HG02610 (cell line): ENCODE measurements around the gene ABHD12.
"Not testable (repeated sequence)": the region's sequence is repeated elsewhere in the genome, so short reads cannot be mapped to it uniquely, and the experiment has no call there.

Experiments used
- ATAC-seq: cut with Tn5 transposase; IDR thresholded peaks from one replicate; pipeline ENCODE4 v1.9.1; 2021; ENCODE audit warnings: mild to moderate bottlenecking, moderate library complexity; ENCODE audit not compliant: unreplicated experiment

ABHD12 gene

DNA sequence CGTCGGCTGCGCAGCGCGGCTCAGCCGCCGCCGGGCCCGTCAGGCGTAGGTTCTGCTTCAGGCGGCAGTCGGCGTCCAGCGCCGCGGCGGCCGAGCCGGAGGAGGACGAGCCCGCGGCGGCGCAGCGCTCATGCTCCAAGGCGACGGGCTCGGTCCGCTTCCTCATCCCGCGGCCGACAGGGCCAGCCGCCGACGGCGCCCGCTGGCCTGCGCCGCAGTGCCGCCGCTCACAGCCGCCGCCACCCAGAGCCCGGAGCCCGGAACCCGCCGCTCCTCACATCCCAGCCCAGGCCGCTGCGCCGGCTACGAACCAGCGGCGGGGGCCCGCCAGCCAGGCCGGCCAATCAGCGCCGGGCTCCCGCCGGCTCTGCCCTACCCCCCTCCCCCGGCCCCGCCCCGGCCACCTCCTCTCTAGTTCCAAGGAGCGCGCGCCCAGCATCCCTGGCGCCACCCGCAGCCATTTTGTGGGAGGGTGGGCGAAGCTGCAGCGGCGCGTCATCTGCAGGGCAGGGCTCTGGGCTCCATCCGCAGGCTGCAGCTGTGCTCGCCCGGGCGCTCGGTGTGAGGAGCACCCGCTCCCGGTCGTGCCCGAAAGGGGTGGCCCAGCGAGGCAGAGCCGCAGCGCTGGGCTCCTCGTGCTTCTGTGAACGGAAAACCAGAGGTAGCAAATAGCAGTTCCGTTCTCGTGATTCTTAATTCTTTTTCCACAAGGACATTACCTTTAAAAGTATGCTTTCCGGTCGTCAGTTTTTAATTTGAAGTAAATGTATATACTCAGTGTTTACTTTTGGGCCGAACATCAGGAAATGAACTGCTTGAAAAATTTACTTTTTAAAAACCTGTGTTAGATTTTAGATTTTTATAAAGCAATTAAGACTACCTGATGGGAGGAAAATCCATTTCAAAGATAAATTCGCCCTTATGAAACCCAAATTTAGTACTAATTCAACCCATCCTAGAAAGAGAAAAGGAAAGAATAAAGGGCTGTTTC is at the start of gene ABHD12:
ABHD12 (minus strand) TSS at position 298 of the 991 bp plus-strand sequence; CDS start at position 166, 132 bp downstream.
- peak; percentile 95 for ATAC-seq

DNA sequence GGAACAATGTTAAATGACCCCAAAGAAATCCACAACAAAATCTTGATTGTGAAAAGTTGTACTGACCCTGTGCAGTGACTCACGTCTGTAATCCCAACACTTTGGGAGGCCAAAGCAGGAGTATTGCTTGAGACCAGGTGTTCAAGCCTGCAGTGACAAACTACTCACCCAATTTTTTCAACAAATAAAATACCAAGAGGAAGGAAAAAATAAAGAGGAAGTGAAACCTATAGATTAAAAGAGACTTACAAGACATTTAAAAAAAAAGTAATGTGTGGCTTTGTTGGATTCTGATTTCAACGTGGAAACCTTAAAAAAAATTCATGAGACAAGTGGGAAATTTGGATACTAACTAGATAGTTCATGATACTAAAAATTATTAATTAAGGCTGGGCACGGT is 48.7 kb upstream of the ABHD12 start:
- ATAC-seq = no peak

DNA sequence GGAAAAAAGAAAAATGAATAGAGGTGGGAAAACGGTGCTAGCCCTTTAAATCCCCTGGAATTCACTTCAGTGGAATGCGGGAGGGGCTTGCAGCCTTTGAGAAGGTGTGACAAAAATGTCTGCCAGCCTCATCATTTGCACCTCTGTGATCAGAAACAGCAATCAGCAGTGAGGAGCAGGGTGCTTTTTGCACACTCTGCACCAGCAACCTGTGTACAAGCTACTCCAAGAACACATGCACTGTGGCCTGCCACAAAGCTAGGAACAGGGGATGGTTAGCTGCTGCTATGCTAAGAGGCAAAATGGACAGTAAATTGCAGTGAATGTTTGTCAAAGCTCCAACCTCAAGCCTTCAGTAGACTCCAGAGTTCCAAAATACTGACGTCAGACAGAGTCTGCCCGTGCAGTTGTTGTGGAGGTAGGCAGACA is 46.5 kb upstream of the ABHD12 start:
- ATAC-seq = no peak

DNA sequence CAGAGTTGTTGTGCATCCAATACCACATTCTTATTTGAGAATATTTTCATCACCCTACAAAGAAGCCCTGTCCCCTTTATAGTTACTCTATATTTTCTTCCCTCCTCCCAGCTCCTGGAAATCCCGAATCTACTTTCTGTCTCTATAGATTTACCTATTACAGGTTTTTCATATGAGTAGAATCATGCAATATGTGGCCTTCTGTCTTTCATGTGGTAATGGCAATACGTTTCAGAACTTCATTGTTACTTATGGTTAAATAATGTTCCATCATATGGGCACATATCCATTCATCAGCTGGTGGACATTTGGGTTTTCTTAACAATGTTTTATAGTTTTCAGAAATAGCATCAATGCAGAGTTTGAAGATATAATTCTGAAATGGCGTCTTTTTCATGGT is 33.9 kb upstream of the ABHD12 start:
- no peak for ATAC-seq

DNA sequence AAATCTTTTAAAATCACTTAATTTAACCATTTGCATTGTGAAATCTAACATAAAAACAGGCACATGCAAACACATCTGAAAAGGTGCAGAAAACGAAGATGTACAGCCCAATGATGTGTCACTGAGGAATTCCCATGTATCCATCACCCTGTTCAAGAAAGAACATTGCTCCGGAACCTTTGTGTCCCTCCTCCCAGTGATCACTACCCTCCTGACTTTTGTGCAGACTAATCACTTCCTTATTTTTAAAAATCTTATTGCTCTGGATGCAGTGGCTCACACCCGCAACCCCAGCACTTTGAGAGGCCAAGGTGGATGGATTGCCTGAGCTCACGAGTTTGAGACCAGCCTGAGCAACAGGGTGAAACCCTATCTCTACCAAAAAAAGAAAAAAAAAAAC is 31.4 kb upstream of the ABHD12 start:
- no peak for ATAC-seq

DNA sequence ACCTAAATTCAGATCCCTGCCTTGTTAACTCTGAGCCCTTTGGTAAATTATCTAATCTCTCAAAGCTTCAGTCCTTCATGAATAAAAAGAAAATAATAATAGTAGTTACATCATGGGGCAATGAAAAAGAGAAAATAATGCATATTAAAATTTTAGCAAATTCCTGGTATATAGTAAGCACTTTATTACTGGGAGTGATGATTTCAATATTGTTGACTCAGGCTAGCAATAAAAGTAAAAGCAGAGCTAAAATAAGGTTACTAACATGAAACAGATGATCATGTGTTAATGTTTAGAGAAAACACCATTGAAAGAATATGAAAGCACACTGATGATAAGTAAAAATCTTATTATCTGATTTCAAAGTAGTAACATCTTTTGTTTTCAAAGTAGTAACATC is 30.5 kb upstream of the ABHD12 start:
- no peak for ATAC-seq

DNA sequence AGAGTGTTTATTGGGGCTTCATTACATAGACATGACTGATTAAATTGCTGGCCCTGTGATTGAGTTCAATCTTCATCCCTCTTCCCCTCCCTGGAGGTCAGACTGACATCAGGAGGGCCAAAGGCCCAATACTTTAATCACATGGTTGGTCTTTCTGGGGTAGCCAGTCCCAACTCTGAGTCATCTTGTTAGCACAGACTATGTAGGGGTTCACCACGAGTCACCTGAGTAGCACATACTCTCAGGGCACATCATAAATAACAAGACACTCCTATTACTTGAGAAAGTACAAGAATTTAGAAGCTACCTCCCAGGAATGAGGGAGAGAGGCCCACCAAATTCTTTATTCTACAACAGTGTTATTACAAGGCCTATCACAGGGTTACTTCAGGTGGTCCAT is 28.1 kb upstream of the ABHD12 start:
- ATAC-seq = no peak

DNA sequence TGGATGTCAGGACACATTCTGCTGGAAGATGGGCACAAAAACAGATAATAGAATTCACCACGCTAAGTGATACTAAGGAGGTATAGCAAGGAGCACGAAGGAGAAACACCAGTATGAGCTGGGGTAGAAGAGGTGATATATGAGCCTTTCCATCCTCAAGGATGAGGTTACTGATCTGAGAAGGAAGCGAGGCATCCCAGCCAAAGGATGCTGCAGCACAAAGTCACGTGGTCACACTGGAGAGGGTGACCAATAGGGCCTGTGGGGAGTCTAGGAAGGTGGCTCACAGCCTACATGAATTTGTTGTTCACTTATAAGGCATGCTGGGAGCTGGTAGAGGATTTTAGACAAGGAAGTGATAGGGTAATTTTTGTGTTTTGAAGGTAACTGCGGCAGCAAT is 18.3 kb upstream of the ABHD12 start:
- ATAC-seq = no peak

DNA sequence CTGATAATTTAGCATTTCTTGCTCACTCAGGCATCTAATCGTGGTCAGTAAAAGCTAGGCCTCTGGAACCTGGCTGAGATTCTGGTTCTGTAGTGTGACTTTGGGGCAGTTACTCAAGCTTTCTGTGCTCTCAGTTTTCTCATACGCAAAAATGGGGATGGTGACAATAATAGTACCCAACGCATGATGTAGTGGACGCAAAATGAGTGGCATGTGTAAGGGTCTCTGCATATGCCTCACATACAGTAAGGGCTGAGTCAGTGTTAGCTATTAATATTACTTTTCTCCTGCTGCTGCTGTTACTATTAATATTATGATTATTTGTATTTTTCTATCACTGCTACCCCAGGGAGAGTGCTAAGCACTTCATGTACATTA is 17.5 kb upstream of the ABHD12 start:
- ATAC-seq = no peak

DNA sequence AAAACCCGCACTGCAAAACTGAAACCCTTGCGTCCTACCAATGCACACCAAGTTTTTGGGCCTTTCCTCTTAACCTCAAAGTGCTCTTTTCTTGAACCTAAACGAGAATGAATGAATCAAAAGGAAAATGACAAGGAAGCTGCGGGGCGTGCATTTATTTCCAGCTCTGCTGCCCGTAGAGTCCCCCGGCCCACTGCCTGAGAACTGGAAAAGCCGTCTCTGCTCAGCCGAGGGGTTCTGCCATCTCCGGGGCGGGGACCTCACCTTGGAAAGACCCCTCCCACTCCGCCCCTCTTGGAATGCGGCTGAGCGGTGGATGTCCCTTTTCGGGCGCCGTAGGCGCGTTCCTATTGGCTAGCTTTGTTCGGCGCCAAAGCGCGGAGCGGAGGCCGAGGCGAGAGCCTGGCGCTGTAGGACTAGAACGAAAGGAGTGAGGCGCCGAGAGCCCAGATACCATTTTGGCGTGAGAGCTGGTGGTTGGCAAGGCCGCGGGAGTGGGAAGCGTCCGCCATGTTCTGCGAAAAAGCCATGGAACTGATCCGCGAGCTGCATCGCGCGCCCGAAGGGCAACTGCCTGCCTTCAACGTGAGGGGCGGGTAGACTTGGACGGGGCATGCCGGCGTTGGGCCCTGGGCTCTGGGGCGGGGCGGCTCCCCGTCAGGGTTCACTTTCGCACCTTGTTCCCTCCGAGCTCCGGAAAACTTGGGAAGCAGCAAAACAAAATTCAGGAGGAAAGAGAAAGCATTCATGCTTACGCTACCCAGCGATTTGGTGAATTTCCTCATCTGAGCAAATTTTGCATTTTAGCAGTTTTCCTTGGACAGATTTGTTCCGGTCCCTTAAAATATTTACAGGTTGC is 16.9 kb upstream of the ABHD12 start, which contains the start of gene GINS1:
GINS1 (plus strand) TSS at position 363 of the 859 bp plus-strand sequence; CDS start at position 511, 148 bp downstream.
- ATAC-seq = peak; percentile 82

DNA sequence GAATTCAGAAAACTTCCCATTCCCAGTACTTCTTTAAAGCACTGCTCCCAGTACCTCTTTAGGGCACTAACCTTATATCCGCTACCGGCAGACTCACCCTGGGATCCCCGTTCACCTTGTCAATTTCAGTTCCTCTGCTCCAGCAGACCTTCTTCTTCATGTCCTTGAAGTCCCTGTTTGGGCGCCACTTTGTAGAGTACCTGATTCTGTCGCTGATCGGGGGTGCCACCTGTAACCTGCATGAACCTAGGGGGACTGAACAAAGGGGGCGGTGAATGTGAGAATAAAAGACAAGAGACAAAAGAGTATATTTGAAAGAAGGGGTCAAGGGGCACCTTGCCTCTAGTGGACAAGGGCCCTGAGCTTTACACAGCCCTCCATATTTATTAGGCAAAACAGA is 11.9 kb upstream of the ABHD12 start:
- no peak for ATAC-seq

DNA sequence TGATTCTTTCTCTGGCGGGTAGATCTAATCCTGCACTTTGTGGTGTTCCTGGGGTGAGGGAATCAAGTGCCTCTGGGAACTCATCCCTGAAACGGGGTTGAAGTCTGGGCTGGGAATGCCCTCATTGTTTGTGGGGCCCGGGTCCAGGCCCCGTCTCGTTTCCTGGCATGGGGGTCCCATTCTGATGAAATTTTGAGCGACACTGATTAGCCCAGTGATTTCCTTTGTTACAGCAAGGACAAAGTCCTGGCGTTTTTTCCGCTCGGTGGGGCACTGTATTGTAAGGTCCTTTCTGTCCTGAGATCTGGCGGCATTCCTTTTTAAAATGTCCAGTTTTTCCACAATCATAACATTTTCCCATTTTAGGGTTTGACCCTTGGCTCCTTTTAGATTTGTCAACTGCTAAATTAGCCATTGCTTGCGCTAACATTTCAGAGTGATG is 9.7 kb upstream of the ABHD12 start:
- ATAC-seq = not testable (repeated sequence)

DNA sequence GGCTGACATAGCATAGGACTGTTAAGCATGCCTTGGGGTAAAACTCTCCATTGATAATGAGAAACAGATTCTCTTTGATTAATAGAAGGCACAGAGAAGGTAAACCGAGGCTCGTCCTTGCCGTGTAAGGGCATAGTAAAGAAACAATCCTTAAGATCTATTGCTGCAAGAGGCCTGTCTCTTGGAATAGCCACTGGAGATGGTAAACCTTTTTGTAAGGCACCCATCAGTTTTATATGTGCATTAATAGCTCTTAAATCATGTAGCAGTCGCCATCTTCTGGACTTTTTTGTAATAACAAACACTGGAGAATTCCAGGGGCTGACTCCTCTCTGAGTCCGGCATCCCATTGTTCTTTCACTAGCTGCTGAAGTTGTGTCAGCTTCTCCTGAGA is 8.4 kb upstream of the ABHD12 start:
- no peak for ATAC-seq

DNA sequence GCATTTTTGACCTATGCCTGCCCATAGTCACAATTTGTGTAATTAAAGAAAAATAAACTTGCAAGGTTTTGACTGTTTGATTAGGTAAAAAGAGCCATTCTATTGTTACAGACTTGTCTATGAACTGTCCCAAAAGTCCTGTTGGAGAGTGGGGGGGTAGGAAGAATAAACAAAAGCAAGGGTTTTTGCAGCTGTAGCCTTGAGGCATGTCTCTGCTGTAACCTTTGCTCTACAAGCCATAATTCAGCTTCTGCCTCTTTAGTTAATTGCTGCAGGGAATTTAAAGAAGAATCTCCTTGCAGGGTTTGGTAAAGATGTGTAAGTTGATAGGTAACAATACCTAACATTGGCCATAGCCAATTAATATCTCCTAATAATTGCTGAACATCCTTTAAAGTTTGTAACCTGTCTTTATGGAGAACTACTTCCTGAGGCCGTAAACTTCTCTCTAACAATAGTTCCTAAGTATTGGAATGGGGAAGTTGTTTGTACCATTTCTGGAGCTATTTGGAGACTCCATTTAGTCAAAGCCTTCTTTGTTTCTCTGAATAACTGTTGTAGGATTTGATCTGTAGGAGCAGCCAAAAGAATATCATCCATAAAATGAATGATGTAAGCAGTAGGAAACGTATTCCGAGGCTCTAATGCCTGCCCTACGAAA is 7.9 kb upstream of the ABHD12 start:
- ATAC-seq = no peak

DNA sequence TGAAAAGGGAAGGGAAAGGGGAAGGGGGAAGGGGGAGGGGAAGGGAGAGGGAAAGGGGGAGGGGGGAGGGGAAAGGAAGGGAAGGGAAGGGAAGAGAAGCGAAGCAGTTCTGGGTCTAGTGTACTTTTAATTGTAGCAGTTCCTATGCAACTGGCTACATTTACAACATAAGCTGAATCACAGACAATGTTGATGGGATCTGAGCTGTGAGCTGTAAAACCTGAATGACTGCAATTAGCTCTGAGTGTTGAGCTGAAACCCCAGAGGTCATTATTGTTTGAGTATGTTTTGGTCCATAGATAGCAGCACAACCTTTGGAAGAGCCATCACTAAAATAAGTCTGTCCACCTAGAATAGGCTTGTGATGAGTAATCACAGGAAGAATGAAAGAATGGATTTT is 7.2 kb upstream of the ABHD12 start:
- no peak for ATAC-seq

DNA sequence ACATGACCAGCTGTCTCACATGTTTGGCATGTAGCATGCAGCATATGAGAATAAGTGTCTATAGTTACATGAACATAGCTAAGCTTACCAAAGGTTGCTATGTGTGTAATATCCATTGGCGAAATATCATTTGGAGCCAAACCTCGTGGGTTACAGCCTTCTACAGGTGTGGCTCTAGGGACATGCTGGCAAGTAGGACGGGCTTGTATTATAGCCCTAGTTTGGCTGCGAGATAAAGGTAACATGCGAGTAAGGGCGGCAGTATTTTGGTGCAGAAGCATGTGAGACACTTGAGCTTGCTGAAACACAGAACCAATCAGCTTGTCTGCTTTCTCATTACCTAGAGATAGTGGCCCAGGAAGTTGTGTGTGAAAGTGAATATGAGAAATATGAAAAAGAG is 6.5 kb upstream of the ABHD12 start:
- no peak for ATAC-seq

DNA sequence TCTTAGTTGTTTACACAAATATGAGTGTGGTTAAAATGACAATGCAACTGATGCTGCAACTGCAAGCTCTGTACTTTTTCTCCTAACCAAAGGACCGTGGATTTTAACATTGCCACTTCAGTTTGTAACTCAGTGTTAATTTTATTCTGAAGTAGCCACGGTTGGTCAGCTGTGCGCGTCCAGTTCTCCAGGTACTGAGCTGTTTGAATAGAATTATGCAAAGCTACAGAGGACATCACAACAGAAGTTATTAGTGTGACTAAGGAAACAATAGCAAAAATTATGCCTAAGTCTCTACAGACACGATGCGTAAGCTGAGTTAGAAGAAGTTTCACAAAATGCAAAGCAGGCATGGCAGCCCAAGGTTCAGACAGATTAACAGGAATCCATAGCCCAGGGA is 4.4 kb upstream of the ABHD12 start:
- no peak for ATAC-seq

DNA sequence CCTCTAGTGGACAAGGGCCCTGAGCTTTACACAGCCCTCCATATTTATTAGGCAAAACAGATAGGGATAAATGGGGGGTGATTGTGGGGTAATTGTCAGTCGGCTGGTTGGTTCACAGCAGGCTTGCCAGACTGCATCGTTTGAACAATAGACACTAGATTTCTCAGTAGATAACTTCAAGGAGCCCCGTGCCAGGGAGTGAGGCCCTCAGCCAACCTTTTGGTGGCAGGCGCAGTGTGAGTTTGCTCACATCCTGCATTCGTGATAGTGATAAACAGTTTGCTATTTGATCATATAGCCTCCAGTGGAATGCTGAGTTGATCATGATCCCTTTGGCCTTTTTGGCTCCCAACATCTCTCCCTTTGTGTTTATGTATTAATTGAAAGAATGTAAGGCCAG is 3.6 kb upstream of the ABHD12 start:
- no peak for ATAC-seq

DNA sequence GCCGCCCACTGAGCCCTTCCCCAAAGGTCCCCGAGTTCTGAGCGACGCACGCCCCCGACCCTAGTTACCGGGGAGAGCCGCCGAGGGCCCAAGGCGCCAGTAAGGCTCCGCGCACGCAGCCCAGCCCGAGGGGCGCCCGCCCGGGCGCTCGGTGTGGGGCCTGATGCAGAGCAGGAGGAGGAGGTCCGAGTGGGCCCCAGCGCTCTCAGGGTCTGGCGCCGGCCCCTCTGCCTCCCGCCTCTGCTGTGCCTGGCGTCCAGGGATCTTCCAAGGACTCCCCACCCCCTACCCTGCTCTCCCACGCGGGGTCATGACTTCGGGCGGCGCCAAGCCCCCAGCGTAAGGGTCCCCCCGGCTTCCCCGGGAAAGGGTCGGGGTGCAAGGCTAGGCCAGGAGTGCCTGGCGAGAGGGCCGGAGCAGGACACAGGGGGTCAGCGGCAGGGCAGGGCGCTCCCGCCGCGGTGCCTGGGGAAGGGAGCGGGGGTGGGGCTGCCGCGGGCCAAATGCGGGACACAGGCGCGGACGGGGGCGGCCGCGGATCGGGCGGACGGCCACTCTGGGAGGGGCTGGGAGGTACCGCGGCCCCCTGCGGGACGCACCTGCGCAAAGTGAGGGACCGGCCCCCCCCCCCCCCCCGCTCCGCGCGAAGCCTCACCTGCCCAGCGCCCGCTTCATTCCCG is 637 bp downstream of the ABHD12 start:
- ATAC-seq = peak; percentile 20

DNA sequence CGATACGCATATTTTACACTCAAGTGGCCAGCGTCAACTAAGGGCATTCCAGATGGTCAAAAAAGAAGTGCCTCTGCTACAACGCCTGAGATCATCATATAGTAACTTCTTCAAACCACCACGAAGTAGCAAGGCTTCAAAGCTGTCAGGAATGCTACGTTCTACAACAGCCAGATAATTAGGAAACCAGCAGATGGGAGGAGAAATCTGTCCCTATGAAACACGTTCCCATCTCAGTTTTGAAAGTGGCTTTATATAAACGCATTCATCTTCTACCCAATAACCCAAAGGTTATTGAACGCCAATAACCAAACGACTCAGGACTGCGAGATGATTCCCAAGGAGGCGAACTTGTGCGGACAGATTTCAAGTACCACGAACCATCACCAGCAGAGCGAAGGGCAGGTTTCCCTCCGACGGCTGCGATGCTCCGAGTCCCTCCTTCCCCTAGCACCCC is 1.2 kb downstream of the ABHD12 start:
- ATAC-seq = peak; percentile 0
